C4-2B (cell line): ENCODE measurements around the gene SLC1A2.

Experiments used
- H3K27ac ChIP-seq: fragments of 450-650 bp; 2 replicates; pipeline ENCODE4 v1.5.1; 2017
- ZFX ChIP-seq: fragments of 450-650 bp; IDR thresholded peaks from 2 replicates; pipeline ENCODE4 v1.6.1; 2017
- TF ChIP-seq, protein P1 (sequence below): fragments of 450-650 bp; conservative IDR thresholded peaks from 2 replicates; pipeline ENCODE4 v1.5.1; 2017; ENCODE audit warnings: mild to moderate bottlenecking

Gene SLC1A2

DNA sequence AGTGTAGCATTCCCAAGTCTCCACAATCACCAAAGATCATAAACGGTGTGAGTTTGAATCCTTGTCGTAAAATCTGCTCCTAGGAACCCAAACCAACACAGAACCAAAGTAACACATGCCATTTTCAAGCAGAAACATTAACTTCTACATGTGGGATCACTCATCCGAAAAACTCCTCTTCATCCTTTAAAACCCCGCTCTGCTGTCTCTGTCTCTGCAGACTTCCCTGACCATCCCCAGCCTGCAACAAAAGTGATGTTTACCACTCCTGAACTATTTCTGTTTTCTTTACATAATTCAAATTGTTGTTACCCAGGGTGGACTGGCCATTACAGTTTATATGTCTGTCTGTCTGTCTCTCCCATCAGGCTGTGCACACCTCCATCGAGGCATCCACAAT lies 54.0 kb downstream of the SLC1A2 start:
- no peak for TF ChIP-seq ZFX
- TF ChIP-seq, protein P1, sequence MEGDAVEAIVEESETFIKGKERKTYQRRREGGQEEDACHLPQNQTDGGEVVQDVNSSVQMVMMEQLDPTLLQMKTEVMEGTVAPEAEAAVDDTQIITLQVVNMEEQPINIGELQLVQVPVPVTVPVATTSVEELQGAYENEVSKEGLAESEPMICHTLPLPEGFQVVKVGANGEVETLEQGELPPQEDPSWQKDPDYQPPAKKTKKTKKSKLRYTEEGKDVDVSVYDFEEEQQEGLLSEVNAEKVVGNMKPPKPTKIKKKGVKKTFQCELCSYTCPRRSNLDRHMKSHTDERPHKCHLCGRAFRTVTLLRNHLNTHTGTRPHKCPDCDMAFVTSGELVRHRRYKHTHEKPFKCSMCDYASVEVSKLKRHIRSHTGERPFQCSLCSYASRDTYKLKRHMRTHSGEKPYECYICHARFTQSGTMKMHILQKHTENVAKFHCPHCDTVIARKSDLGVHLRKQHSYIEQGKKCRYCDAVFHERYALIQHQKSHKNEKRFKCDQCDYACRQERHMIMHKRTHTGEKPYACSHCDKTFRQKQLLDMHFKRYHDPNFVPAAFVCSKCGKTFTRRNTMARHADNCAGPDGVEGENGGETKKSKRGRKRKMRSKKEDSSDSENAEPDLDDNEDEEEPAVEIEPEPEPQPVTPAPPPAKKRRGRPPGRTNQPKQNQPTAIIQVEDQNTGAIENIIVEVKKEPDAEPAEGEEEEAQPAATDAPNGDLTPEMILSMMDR, result no peak
- no peak overlapping the region for H3K27ac ChIP-seq

DNA sequence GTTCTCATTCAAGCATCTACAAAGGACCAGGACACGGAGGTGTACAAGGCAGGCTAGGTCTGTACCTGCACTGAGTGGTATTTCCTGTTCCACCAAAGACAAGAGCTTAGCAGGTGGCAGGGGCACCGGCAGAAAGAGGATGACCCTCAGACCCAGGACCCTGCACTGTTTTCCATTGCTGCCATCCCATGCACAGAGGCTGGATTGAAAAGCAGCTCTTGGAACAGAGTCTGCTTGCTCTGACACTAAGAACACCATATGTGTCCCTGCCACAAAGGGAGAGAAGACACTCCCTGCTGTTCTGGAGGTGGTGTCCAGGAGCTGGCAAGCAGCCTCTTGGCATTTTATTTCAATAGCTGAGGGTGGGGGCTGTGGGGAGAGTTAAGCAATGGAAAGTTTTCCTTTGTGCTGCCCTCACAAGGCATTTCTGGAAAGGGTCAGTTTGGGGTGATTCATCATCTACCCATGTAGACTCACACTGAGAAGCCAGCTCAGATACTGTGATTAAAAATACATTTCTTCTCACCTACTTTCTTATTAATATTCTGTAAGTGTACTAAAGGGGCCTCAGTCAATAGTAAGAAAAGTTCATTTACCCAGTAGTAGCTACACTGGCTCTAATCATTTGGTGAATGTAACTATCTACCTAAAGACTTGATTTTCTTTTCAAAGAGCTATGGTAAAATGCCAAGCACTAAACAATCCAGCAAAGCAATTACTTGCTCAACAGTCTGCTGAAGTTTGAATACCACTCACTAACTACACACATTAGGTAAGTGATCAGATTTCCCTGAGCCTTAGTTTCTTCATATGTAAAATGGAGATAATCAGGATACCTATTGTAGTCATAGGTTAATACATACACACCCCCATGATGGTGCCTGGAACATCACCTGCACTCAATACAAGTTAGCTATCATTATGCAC lies 55.2 kb downstream of the SLC1A2 start:
- no peak overlapping the region for H3K27ac ChIP-seq
- TF ChIP-seq, protein P1, result no peak
- TF ChIP-seq ZFX, result no peak

DNA sequence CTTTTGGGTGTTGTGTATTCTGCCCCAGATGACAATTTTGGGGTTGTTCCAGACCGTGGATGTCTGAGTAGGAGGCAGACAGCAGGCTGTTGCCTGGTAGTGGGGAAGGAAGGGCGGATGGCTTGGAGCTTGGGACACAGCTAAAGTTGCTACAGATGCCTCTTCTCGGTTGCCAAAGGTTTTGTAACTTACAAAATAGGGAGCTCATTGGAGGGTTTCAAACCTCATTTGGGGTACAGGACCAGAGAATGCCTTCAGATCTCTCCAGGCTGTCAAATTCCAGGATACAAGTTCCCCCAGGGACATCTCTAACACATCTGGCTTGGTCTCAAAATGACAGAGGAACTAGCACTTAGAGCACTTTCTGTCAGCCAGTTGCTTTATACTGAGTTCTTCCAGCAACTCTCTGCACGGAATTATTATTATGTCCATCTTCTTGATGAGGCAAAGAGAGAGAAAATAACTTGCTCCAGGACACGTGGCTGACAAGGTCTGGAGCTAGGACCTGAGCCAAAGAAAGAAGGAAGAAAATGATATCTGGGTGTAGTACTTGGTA lies 56.0 kb downstream of the SLC1A2 start:
- TF ChIP-seq, protein P1, result no peak
- TF ChIP-seq ZFX, result no peak
- H3K27ac ChIP-seq, result no peak overlapping the region

DNA sequence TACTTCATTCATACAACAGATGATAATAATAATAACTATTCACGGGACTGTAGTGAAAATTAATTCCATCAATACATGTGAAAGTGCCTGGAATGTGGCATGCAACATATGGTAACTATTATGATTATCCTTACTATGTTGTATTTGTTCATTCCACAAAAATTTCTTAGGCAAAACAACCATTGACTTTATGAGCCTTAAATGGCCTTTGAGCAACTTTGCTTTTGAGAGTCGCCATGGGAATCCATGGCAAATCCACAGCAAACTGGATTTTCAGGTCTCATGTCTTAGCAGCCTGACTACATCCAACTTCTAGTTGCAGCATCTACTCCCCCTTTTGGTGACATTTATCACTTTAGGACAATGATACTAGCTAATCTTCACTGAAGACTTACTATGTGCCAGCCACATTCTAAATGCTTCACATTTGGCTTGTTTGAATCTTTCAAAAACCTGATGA lies 56.8 kb downstream of the SLC1A2 start:
- TF ChIP-seq, protein P1, result peak; percentile 39
- TF ChIP-seq ZFX, result no peak
- H3K27ac ChIP-seq, result no peak overlapping the region

DNA sequence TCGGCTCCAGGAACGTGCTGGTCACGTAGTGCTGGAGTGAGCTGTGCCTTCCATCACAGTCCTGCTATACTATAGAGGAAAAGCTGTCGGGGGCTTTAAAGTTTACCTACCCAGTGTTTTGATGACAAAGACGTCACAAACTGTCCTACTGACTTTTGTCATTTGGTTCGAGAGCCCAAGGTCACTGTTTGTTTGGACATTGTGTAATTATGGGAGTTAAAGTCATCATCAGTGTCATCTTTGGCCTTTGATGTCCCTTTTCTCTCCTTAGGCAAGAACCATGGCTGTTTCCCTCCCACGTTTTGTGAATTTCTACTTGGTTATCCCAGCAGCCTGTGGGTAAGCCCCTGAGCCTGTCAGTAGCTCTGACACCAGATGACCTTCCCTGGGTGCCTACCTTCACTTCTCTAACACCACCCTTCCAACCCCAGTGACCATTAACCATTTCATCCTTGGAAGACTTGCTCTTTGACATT lies 59.3 kb downstream of the SLC1A2 start:
- TF ChIP-seq ZFX, result no peak
- TF ChIP-seq, protein P1, result no peak
- H3K27ac ChIP-seq, result no peak overlapping the region

DNA sequence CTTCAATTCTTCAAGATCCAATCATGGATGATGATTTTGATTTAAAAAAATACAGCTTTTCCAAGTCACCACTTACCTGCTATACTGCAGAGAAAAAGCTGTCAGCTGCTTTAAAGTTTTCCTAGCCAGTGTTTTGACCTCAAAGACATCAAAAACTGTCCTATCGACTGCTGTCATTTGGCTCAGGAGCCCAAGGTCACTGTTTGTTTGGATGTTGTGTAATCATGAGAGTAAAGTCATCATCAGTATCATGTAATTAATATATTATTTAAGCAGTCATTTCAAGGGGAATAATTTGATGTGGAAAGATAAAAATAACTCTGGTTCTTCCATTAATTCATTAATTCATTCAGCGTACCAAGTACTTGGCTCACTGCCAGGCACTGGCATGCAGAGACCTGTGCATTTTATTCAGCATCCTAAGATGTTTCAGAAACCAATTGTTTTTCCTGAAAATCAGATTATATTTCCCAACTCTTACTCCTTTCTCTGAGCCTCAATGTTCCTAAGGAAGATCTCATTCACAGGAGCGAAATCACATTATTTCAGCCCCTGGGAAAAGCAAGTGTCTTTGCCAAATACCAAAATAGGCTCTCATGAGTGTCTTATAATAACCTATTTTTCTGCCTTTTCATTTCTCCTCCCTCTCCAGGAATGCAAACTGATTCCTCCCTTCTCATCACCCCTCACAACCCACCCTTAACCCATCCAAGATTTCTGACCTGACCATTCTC lies 59.9 kb downstream of the SLC1A2 start:
- TF ChIP-seq, protein P1, result no peak
- TF ChIP-seq ZFX, result no peak
- no peak overlapping the region for H3K27ac ChIP-seq
